Naive thymus-derived CD8-positive, alpha-beta T cell (primary cell): ENCODE results near the gene SLC12A7. TPM values are rescaled to one million over a fixed set of nuclear protein-coding genes. Genes with fewer than 3 reads are reported as not detected.
"Not testable (repeated sequence)": the region's sequence is repeated elsewhere in the genome, so short reads cannot be mapped to it uniquely, and the experiment has no call there.

Experiments
- ATAC-seq, 2 donors: fragments of 150-1000 bp; cut with Tn5 transposase in 1 of 2; sonication (Bioruptor Pico), chemical (Tn5 transposase) in 1 of 2; 1 replicate in 1 of 2; 2 replicates in 1 of 2; pipeline ENCODE4 v1.10.0; 2021; ENCODE audit warnings: mild to moderate bottlenecking in 2 of 2, moderate library complexity in 2 of 2
- POLR2A ChIA-PET: fragments of 350-600 bp; sonication (Branson Sonifier 250); formaldehyde crosslinking; loops from one replicate; lab custom pipeline; 2021; ENCODE audit warnings: antibody characterized with exemption; lab: Charles Lee
- DNase-seq, 10 donors: peaks; one replicate each; pipeline versions ENCODE4 v3.0.0 to v3.0.0-alpha.2; 2020 to 2022
- H3K27ac Mint-ChIP-seq, 10 donors: one replicate each; pipeline ENCODE4 v1.8.0; 2020 to 2022; ENCODE audit warnings: mild to moderate bottlenecking in 10 of 10, mixed read lengths in 10 of 10, moderate library complexity in 4 of 10, inconsistent platforms in 1 of 10
- H3K27me3 Mint-ChIP-seq, 5 donors: one replicate each; pipeline ENCODE4 v1.8.0; 2021 to 2022; ENCODE audit warnings: mixed read lengths in 5 of 5
- H3K36me3 Mint-ChIP-seq, 3 donors: one replicate each; pipeline ENCODE4 v1.8.0; 2020 to 2022; ENCODE audit warnings: mixed read lengths in 3 of 3, mild to moderate bottlenecking in 2 of 3, inconsistent platforms in 1 of 3
- H3K4me1 Mint-ChIP-seq, 4 donors: one replicate each; pipeline ENCODE4 v1.8.0; 2021 to 2022; ENCODE audit warnings: mixed read lengths in 4 of 4
- H3K4me3 Mint-ChIP-seq, 10 donors: one replicate each; pipeline ENCODE4 v1.8.0; 2020 to 2022; ENCODE audit warnings: mild to moderate bottlenecking in 10 of 10, mixed read lengths in 10 of 10, moderate library complexity in 6 of 10, inconsistent platforms in 1 of 10
- H3K9me3 Mint-ChIP-seq, 9 donors: one replicate each; pipeline ENCODE4 v1.8.0; 2020 to 2022; ENCODE audit warnings: mixed read lengths in 9 of 9, mild to moderate bottlenecking in 3 of 9, inconsistent platforms in 1 of 9, moderate library complexity in 1 of 9
- polyA plus RNA-seq, 3 donors: library from polyadenylated mRNA; unstranded; fragments of 300-500 nt; fragmentation: Illumina TruSeq; gene quantifications; one replicate each; pipeline ENCODE4 v1.2.3, GENCODE V29; 2021
- total RNA-seq, 8 experiments: library from RNA in 2 of 8; stranded (reverse) in 2 of 8; gene quantifications; one replicate each; pipeline ENCODE4 v1.2.3 and lab custom pipeline; 2021 to 2026

The SLC12A7 gene
- total and polyA plus RNA-seq, 5 experiments from 2014 or later: 7.3 to 68.3 (median 25.4) TPM

DNA sequence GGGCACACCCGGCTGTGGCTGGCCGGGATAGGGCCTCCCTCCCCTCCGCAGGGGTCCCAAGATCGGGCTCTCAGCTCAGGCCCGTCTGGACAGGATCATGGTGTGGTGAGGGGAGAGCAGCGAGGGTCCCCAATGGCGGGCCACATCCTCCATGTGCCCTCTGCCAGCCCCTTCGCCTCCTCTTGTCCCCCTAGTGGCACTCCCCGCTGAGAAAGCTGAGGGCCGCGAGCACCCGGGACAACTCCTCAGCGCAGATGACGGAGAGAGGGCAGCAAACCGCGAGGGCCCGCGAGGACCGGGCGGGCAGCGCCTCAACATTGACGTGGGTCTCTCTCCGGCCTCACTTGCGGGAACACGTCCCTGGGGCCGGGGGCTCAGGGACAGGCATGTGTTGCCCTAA lies 78.7 kb downstream of the SLC12A7 start:
- H3K9me3 Mint-ChIP-seq: no peaks in the 10 kb centered on the region
- H3K27me3 Mint-ChIP-seq: peaks cover 0 to 10% (median 3%) of the 10 kb centered on the region in 5 donors
- peak in 1 of 10 donors; percentile 31 for DNase-seq
- no peak for ATAC-seq
- peaks cover 0 to 5% (median 0%) of the 10 kb centered on the region in 4 donors for H3K4me1 Mint-ChIP-seq
- POLR2A ChIA-PET: no interaction called here
- H3K27ac Mint-ChIP-seq: no peak overlapping the region
- no peak overlapping the region for H3K4me3 Mint-ChIP-seq
- no peaks in the 10 kb centered on the region for H3K36me3 Mint-ChIP-seq

DNA sequence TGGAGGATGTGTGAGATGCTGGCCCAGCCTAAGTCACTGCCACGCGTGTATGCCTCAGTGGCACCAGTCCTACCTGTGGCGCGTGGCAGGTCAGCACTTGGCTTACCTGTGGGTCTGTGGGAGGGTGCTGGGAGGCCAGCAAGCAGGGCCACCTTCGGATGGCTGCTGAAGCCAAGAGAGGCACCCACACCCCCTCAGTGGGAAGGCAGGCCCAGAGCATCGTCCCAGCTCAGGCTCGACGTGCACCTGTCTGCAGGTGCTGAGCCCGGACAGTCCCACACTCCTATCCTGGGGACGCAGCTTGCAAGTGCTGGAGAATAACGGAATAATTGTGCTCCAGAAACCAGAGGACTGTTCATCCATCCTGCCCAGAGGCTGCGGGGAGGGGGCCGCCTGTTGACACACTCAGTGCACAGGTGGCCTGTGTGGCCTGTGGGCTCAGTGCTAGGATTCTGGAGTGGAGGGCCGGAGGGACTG lies 79.3 kb downstream of the SLC12A7 start:
- no peak overlapping the region for H3K4me3 Mint-ChIP-seq
- peaks cover 0 to 10% (median 3%) of the 10 kb centered on the region in 5 donors for H3K27me3 Mint-ChIP-seq
- H3K4me1 Mint-ChIP-seq: peaks cover 0 to 5% (median 0%) of the 10 kb centered on the region in 4 donors
- peak in 1 of 10 donors; percentile 27 for DNase-seq
- H3K27ac Mint-ChIP-seq: no peak overlapping the region
- no peak for ATAC-seq
- no peaks in the 10 kb centered on the region for H3K36me3 Mint-ChIP-seq
- no peaks in the 10 kb centered on the region for H3K9me3 Mint-ChIP-seq
- POLR2A ChIA-PET: no interaction called here

DNA sequence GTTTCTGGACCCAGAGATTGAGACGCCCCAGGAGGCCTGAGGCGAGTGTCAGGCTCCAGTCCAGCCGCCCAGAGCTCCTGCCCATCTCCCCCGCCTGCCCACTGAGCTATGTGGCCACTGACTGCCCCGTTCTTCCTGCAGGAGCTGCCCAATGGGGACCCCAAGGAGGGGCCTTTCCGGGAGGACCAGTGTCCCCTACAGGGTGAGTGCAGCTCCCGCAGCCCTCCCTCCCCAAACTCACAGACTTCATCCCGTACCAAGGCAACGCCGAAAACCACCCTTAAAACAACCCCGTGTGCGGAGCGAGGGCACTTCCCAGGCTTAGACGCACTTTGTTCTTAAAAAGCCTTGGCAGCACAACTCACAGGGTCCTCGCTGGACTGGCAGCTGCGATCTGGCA lies 79.9 kb downstream of the SLC12A7 start:
- POLR2A ChIA-PET: no interaction called here
- H3K9me3 Mint-ChIP-seq: no peaks in the 10 kb centered on the region
- no peak for ATAC-seq
- H3K27me3 Mint-ChIP-seq: peaks cover 0 to 10% (median 3%) of the 10 kb centered on the region in 5 donors
- no peak overlapping the region for H3K27ac Mint-ChIP-seq
- peaks cover 0 to 5% (median 0%) of the 10 kb centered on the region in 4 donors for H3K4me1 Mint-ChIP-seq
- peak in 1 of 10 donors; percentile 38 for DNase-seq
- H3K36me3 Mint-ChIP-seq: no peaks in the 10 kb centered on the region
- no peak overlapping the region for H3K4me3 Mint-ChIP-seq

DNA sequence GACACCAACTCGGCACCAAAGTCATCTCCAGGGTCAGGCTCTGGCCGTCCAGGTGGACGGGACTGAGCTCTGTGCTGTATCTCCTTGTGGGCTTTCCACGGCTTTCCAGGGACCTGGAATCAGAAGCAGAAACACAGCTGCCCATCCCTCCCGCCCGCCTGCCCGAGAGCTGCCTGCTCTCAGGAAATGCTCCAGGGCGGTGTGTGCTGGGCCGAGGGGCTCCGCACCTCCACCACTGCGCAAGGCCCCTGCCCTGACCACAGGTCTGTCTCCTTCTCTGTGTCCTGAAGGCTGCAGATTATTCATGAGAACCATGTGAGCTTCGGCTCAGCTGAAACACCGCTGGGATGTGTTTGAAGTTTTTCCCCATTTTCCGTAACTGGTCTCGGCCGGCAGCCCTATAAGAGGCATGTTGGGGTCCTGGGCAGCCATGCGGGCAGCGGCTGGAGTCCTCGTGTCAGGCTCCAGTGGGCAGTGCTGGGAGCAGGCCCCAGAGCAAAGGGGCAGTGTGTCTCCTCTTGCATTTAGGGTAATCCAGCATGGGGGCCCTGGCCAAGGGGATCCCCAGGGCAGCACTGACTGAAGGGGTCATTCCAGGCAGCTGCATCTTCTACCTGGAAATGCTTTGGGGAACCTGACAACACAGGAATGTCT lies 80.4 kb downstream of the SLC12A7 start:
- ATAC-seq (no peak), DNase-seq (peak in 1 of 10 donors; percentile 24)
- no peaks in the 10 kb centered on the region for H3K9me3 Mint-ChIP-seq
- peaks cover 0 to 5% (median 0%) of the 10 kb centered on the region in 4 donors for H3K4me1 Mint-ChIP-seq
- H3K4me3 Mint-ChIP-seq: no peak overlapping the region
- no peak overlapping the region for H3K27ac Mint-ChIP-seq
- no peaks in the 10 kb centered on the region for H3K36me3 Mint-ChIP-seq
- H3K27me3 Mint-ChIP-seq: peaks cover 0 to 10% (median 3%) of the 10 kb centered on the region in 5 donors
- POLR2A ChIA-PET: no interaction called here

DNA sequence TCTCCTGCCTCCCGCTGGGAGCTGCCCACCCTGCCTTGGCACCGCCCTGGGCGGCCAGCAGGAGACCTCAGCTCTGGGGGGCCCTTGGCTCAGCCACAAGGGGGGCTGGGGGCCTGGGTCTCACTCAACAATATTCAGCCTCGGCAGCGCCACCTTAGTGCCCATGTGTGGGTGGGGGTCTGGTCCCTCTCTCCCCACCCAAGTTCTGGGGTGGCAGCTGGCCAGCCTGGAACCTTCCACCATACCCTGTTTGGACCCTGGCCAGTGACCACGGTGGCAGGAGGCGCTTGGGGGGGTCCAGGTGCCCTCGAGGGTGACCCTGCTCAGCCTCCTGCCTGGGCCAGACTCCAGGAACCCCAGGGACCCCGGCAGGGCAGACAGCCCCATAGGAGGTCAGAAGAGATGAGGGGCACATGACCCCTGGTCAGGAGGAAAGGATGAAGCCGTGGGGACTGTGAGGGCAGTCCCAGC lies 81.0 kb downstream of the SLC12A7 start:
- Mint-ChIP-seq H3K4me3 (no peak overlapping the region), H3K9me3 (no peaks in the 10 kb centered on the region), H3K27ac (no peak overlapping the region), H3K36me3 (no peaks in the 10 kb centered on the region), H3K27me3 (peaks cover 0 to 10% (median 3%) of the 10 kb centered on the region in 5 donors), H3K4me1 (peaks cover 0 to 5% (median 0%) of the 10 kb centered on the region in 4 donors)
- DNase-seq (peak in 1 of 10 donors; percentile 43), ATAC-seq (no peak)
- POLR2A ChIA-PET: no interaction called here

DNA sequence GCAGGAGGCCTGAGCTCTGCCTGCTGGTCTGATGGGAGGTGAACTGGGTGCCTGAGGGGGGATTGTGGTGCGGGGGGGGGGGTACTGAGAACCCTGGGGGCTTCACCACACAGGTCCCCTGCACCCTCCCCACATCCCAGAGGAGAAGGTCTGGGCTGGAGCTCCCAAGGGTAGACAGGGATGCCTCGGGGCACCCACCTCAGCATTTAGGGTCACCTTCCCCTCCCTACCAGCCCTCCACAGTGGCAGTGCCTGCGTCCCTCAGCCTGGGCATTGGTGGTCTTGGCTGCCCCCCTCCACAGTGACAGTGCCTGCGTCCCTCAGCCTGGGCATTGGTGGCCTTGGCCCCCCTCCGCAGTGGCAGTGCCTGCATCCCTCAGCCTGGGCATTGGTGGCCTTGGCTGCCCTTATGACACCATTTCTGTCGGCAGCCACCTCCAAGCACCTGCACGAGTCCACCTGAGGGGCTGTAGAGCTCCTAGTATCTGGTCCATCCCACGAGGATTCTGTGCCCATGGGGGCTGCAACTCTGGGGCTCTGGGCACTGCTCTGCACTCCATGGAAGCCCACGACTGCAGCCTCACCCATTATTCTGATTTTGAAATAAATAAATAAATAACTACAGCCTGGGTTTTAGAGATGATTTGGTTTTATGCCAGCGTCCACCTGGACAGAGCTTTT lies 81.8 kb downstream of the SLC12A7 start:
- peaks cover 0 to 9% (median 2%) of the 10 kb centered on the region in 5 donors for H3K27me3 Mint-ChIP-seq
- peak in 1 of 10 donors; percentile 27 for DNase-seq

DNA sequence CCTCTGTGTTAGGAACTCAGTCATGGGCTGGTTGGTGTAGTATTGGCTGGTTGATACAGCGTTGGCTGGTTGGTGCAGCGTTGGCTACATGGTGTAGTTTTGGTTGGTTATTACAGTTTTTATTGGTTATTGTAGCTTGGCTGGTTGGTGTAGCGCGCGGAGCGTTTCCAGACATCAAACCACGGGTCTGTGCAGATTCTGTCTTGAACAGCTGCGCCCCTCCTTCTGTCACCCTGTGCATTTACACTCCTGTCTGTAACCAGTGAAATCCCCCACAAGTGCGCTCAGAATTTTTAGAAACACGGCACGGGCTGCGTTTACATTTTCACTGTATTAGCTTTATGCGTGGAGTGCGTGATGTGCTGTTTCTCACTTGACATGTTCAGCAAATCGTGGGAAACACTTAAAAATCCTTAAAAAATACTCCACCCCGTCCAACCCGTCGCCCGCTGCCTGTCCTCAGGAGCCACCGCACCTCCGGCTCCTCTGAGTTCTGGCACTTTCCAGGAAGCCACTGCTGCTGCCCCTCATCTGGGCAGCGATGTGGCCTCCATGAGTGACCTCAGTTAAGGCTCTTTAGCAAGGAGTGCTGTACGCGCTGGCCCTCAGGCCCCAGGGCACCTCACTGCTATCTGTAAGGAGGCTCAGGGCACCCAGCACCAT lies 82.5 kb downstream of the SLC12A7 start:
- ATAC-seq: no peak
- Mint-ChIP-seq H3K4me1 (no peaks in the 10 kb centered on the region), H3K36me3 (no peaks in the 10 kb centered on the region), H3K4me3 (no peak overlapping the region), H3K27ac (no peak overlapping the region), H3K27me3 (peaks cover 0 to 4% (median 0%) of the 10 kb centered on the region in 5 donors), H3K9me3 (no peaks in the 10 kb centered on the region)
- DNase-seq: peak in 1 of 10 donors; percentile 60
- POLR2A ChIA-PET: no interaction called here

More for the DNA sequence above, 81.8 kb downstream of the SLC12A7 start:
- no peak overlapping the region for H3K4me3 Mint-ChIP-seq
- POLR2A ChIA-PET: no interaction called here
- H3K27ac Mint-ChIP-seq: no peak overlapping the region
- H3K4me1 Mint-ChIP-seq: peaks cover 0 to 3% (median 0%) of the 10 kb centered on the region in 4 donors
- H3K9me3 Mint-ChIP-seq: no peaks in the 10 kb centered on the region
- no peaks in the 10 kb centered on the region for H3K36me3 Mint-ChIP-seq
- no peak for ATAC-seq

DNA sequence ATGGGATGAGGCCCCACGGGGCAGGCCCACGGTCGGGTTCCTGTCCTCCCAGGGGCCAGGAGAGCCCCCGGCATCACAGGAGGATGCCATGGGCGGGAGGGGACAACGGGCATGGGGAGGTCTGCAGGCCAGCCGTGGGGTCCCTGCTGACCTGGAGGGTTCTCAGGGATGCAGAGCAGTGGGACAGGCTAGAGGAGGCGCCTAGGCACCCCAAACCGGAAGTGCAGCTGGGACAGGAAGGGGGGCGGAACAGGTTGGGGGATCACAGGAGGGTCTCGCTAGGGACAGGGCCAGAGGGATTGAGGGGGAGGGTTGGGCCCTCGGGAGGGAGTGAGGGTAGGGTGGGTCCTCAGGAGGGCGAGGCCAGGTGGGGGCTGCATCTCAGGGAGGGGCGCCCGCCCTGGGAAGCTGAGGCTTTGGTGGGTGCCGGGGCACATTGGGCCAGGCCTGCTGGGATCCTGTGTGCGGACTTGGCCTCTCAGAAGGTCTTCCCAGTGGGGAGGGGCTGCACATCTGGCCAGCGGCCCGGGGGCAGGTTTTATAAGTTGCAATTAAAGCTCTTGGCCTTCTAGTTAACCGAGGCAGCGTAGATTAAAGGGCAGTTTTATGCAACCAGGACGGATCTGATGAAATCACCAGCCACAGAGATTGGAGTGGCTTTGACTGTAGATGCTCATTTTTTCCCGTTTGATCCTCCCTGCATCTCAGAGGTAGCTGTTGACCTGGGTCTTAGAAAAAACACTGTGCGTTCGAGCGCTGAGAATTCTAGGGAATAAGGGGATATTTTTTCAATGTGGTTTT lies 83.2 kb downstream of the SLC12A7 start:
- ATAC-seq: no peak
- no peak overlapping the region for H3K27ac Mint-ChIP-seq
- H3K36me3 Mint-ChIP-seq: no peaks in the 10 kb centered on the region
- H3K4me1 Mint-ChIP-seq: no peaks in the 10 kb centered on the region
- POLR2A ChIA-PET: no interaction called here
- peaks cover 0 to 3% (median 0%) of the 10 kb centered on the region in 5 donors for H3K27me3 Mint-ChIP-seq
- no peaks in the 10 kb centered on the region for H3K9me3 Mint-ChIP-seq
- peak in 1 of 10 donors; percentile 54 for DNase-seq
- H3K4me3 Mint-ChIP-seq: no peak overlapping the region

DNA sequence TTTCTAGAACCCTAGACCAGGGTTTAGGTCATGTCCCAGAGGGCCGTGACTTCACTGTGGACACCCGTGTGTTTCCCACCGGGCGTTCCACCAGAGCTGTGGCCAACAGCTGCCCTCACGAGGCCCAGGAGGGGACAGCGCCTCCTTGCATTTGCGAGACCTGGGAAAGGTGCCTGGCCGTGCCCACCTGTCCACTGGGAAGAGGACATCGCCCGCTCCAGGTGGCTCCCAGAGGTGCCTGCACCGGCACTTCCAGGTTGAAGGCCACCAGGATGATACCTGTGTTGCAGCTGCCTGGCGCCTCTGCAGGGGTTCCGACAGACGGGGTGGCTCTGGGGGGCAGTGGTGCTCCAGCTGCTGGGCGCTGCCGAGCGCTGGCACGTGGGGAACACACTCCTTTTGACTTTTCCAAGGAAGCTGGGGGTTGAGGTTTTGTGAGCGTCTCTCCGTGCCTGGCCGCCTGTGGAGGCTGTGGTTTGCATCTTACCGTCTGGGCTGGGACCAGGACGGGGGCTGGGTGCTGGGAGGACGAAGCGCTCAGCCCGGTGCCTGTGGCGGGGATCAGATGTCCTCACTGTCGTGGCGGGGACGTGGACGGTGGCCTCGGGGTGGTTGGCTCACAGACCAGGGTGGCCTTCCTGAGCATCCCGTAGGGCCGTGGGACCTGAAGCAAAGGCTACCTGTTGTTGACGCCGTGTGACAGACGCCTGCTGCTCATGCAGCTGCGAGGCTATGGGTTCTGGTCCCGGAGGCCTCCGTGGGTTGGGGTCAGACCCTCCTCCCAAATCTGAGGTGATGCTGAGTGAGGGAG lies 84.0 kb downstream of the SLC12A7 start:
- POLR2A ChIA-PET: no interaction called here
- Mint-ChIP-seq H3K4me1 (no peaks in the 10 kb centered on the region), H3K36me3 (no peaks in the 10 kb centered on the region), H3K4me3 (no peak overlapping the region), H3K27me3 (peaks cover 0 to 3% (median 0%) of the 10 kb centered on the region in 5 donors), H3K27ac (no peak overlapping the region), H3K9me3 (no peaks in the 10 kb centered on the region)
- ATAC-seq (no peak), DNase-seq (peak in 1 of 10 donors; percentile 56)

DNA sequence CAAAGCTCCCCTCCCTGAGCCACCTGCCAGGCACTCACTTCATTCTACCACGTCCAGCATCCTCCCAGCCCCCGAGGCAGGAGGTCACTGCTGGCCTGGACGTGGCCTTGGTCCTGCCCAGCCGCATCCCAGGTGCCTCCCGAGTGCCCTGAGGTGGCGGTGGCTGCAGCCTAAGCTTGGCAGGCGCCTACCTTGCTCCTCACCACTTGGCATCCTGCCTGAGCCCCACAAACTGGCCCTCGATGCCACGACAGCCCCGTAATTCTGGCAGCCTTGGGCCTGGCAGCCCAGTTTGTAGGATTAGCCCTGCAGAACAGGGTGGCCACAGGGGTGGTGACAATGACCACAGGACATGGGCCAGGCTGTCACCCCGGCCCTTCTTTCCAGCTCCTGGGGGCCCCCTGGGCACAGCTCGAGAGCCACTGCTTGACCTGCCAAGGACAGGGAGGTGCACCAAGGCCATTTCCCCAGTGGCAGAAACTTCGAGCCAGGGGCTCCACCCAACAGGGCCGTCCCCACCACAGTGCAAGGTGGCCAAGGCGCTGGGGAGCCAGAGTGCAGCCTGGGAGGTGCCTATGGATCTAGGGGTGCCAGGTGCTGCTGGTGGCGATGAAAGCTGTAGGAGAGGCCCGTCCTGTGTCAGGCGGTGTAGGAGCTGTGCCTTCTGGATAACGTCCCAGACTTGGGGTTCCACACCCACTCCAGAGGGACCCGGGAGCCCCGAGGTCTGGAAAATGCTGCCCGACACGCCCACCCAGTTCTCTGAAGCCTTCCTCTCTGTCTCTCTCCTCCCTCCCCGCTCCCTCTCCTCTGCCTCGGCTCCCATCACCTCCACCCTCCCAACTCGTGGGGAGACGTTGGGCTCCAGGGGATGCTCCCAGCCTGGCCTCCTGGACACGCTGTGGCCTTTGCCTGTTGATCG lies 84.9 kb downstream of the SLC12A7 start:
- ATAC-seq: no peak
- H3K9me3 Mint-ChIP-seq: no peaks in the 10 kb centered on the region
- peaks cover 0 to under 1% (median 0%) of the 10 kb centered on the region in 5 donors for H3K27me3 Mint-ChIP-seq
- no peaks in the 10 kb centered on the region for H3K36me3 Mint-ChIP-seq
- no peaks in the 10 kb centered on the region for H3K4me1 Mint-ChIP-seq
- no peak overlapping the region for H3K27ac Mint-ChIP-seq
- DNase-seq: peak in 1 of 10 donors; percentile 52
- no peak overlapping the region for H3K4me3 Mint-ChIP-seq
- POLR2A ChIA-PET: interaction anchor here (0.8 kb wide), 1 partner anchor 11 kb away, joined by 3 read pairs; no protein-coding TSS in a partner anchor

DNA sequence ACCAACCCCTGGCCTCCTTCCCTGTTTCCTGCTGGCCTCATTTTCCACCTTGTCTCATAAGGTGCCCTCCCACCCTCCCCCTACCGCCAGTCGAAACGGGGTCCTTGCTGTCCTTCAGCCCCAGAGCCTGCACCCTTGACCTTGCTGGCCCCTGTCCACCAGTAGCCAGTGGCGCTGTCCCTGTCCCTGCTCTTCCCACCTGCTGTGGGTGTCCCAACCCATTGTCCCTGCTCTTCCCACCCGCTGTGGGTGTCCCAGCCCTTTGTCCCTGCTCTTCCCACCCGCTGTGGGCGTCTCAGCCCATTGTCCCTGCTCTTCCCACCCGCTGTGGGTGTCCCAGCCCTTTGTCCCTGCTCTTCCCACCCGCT lies 89.9 kb downstream of the SLC12A7 start:
- H3K4me1 Mint-ChIP-seq, H3K9me3 Mint-ChIP-seq, ATAC-seq, H3K27ac Mint-ChIP-seq, H3K4me3 Mint-ChIP-seq, H3K27me3 Mint-ChIP-seq, H3K36me3 Mint-ChIP-seq, DNase-seq, POLR2A ChIA-PET: not testable (repeated sequence)
